OCI-LY7 (cell line): ENCODE data around the gene MACO1.
"Not testable (repeated sequence)": the region's sequence is repeated elsewhere in the genome, so short reads cannot be mapped to it uniquely, and the experiment has no call there.

ENCODE experiments used
- CTCF ChIP-seq: fragments of 200-600 bp; sonication (generic); conservative IDR thresholded peaks from 2 replicates; pipeline ENCODE4 v1.5.1; 2014; ENCODE audit warnings: mild to moderate bottlenecking, antibody characterized with exemption, low read length, moderate library complexity, mixed read lengths
- EZH2phosphoT487 ChIP-seq: fragments of 200-600 bp; sonication (generic); IDR thresholded peaks from 2 replicates; pipeline ENCODE4 v1.6.1; 2018; ENCODE audit warnings: low read depth, borderline replicate concordance, mild to moderate bottlenecking, mixed run types, antibody characterized with exemption, low read length, moderate library complexity, mixed read lengths

GRCh38 chr1:25409641-25410427, 20.9 kb upstream of the MACO1 start:
- TF ChIP-seq CTCF, EZH2phosphoT487: not testable (repeated sequence)
